Fibroblast of lung (primary cell): ENCODE measurements around the gene TLE5.

ENCODE experiments used
- EZH2 ChIP-seq: IDR thresholded peaks from 2 replicates; pipeline ENCODE4 v1.5.1; 2012; ENCODE audit warnings: low read length, control low read depth, mild to moderate bottlenecking; ENCODE audit errors: missing control alignments
- TF ChIP-seq, protein P1 (sequence below), 2 donors: IDR thresholded peaks in 1 of 2; conservative IDR thresholded peaks in 1 of 2; 1 replicate in 1 of 2; 2 replicates in 1 of 2; pipeline ENCODE4 v1.5.1; 2011 to 2012; ENCODE audit warnings: low read length in 2 of 2, control low read depth in 1 of 2, inconsistent platforms in 1 of 2, low read depth in 1 of 2, mild to moderate bottlenecking in 1 of 2

DNA sequence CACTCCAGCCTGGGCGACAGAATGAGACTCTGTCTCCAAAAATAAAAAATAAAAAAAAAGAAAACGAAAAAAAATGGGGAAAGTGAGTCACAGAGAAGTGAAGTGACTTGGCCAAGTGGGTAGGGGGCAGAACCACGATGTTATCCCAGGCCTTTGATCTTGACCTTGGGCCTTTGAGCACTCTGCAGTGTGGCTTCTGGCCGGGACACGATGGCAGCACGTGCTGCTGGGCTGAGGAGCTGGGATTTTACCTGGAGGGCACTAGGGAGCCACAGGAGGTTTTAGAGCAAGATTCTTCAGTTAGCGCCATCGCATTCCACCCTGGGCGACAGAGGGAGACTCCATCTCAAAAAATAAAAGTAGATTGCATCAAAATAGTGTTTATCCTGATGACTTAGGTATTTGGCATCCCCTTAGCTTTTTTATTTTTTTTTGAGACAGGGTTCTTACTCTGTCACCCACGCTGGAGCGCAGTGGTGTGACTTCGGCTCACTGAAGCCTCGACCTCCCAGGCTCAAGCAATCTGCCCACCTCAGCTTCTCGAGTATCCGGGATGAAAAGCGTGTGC, 4.3 kb upstream of the TLE5 start:
- TF ChIP-seq, protein P1, sequence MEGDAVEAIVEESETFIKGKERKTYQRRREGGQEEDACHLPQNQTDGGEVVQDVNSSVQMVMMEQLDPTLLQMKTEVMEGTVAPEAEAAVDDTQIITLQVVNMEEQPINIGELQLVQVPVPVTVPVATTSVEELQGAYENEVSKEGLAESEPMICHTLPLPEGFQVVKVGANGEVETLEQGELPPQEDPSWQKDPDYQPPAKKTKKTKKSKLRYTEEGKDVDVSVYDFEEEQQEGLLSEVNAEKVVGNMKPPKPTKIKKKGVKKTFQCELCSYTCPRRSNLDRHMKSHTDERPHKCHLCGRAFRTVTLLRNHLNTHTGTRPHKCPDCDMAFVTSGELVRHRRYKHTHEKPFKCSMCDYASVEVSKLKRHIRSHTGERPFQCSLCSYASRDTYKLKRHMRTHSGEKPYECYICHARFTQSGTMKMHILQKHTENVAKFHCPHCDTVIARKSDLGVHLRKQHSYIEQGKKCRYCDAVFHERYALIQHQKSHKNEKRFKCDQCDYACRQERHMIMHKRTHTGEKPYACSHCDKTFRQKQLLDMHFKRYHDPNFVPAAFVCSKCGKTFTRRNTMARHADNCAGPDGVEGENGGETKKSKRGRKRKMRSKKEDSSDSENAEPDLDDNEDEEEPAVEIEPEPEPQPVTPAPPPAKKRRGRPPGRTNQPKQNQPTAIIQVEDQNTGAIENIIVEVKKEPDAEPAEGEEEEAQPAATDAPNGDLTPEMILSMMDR (conservative IDR thresholded peaks at IDR 0.05 in 1 of 2, IDR thresholded peaks at IDR 0.05 in 1 of 2; ENCODE audit: low read depth in 1 of 2, low read length in 2 of 2), result no peak
- no peak for TF ChIP-seq EZH2
